ENCODE data around the gene AGPAT2.

GRCh38 chr9:136714096-136714892 lies 27.0 kb upstream of the AGPAT2 start:
- TF ChIP-seq CTCF (IDR thresholded peaks at IDR 0.05; ENCODE audit: low read depth, low read length, poor library complexity, severe bottlenecking), result no peak
- TF ChIP-seq EZH2phosphoT487 (IDR thresholded peaks at IDR 0.05; ENCODE audit: borderline replicate concordance, low read length), result no peak
